IPS-11a (cell line): ENCODE results near the gene HOXB4.

Experiments
- H3K4me3 ChIP-seq: one replicate; pipeline ENCODE4 v1.5.1; 2013; ENCODE audit warnings: low read depth, low read length, control low read depth

Gene HOXB4

GRCh38 chr17:48549914-48550501 lies 28.1 kb downstream of the HOXB4 start:
- H3K4me3 ChIP-seq: no peak overlapping the region

- H3K4me3 ChIP-seq: no peak overlapping the region
Observed at GRCh38 chr17:48549281-48549630, 28.9 kb downstream of the HOXB4 start.

- no peak overlapping the region for H3K4me3 ChIP-seq
Observed at GRCh38 chr17:48548523-48549280, 29.4 kb downstream of the HOXB4 start.

GRCh38 chr17:48547808-48548522 lies 30.2 kb downstream of the HOXB4 start:
- H3K4me3 ChIP-seq: no peak overlapping the region

GRCh38 chr17:48546924-48547807 lies 31.0 kb downstream of the HOXB4 start:
- H3K4me3 ChIP-seq: no peak overlapping the region

GRCh38 chr17:48546137-48546923 lies 31.8 kb downstream of the HOXB4 start:
- no peak overlapping the region for H3K4me3 ChIP-seq

- no peak overlapping the region for H3K4me3 ChIP-seq
Observed at GRCh38 chr17:48545539-48545938, 32.6 kb downstream of the HOXB4 start.

GRCh38 chr17:48545022-48545375 lies 33.2 kb downstream of the HOXB4 start, which contains the start of gene HOXB2:
TSS of gene HOXB2 (minus strand) at chr17:48545109. CDS start at chr17:48544911, 198 bp downstream.
- H3K4me3 ChIP-seq: no peak within 1 kb of the TSS

GRCh38 chr17:48544349-48545021 lies 33.7 kb downstream of the HOXB4 start:
- H3K4me3 ChIP-seq: no peak overlapping the region

GRCh38 chr17:48543854-48544348 lies 34.2 kb downstream of the HOXB4 start:
- H3K4me3 ChIP-seq: no peak overlapping the region

GRCh38 chr17:48543107-48543853 lies 34.9 kb downstream of the HOXB4 start:
- H3K4me3 ChIP-seq: peak overlapping the region; percentile 8

GRCh38 chr17:48542698-48543106 lies 35.4 kb downstream of the HOXB4 start:
- no peak overlapping the region for H3K4me3 ChIP-seq

GRCh38 chr17:48542114-48542656 lies 36.0 kb downstream of the HOXB4 start:
- H3K4me3 ChIP-seq: no peak overlapping the region

- H3K4me3 ChIP-seq: peak overlapping the region; percentile 33
Observed at GRCh38 chr17:48541577-48542113, 36.5 kb downstream of the HOXB4 start.

GRCh38 chr17:48541036-48541576 lies 37.0 kb downstream of the HOXB4 start:
- peak overlapping the region; percentile 33 for H3K4me3 ChIP-seq

GRCh38 chr17:48540213-48540612 lies 37.9 kb downstream of the HOXB4 start:
- no peak overlapping the region for H3K4me3 ChIP-seq

GRCh38 chr17:48539177-48539576 lies 39.0 kb downstream of the HOXB4 start:
- no peak overlapping the region for H3K4me3 ChIP-seq

- H3K4me3 ChIP-seq: no peak overlapping the region
Observed at GRCh38 chr17:48537316-48537715, 40.8 kb downstream of the HOXB4 start.
